GM13977 (cell line): ENCODE results near the gene BSG.

Experiments
- DNase-seq: peaks from one replicate; pipeline ENCODE4 v3.0.0; 2012; ENCODE audit warnings: low spot score
- in situ Hi-C: fragments of 300-500 bp; cut with MboI; formaldehyde crosslinking; loops from one replicate; pipeline ENCODE4 v1.12.0; 2022; ENCODE audit warnings: low sequenced_read_pairs, low pct_unique_long_range_greater_than_20kb, mixed read lengths, inconsistent platforms; ENCODE audit not compliant: unreplicated experiment
- TF ChIP-seq, protein P1 (sequence below): IDR thresholded peaks from 2 replicates; pipeline ENCODE4 v1.5.1; 2012; ENCODE audit warnings: mild to moderate bottlenecking, control low read depth; ENCODE audit not compliant: insufficient read depth; ENCODE audit errors: extremely low read depth, missing control alignments

BSG gene

DNA sequence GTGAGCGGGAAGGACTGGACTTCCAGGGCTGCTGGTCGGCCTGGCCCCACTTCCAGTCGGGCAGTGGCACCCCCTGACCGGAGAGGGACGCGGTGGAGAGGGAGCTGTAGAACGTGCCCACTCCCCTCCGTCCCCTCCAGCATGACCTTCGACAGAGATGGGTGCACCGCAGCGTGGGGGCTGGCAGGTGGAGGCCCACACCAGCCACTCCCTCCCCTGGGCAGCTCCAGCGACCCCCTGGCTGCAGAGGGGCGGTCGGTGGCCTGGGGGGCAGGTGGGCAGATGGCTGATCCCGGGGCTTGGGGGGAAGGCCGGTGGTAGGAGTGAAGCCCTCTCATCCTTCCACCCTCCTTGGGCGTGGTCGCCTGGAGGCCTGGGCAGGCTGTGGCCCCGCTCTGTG, 19.7 kb downstream of the BSG start:
- DNase-seq, result no peak
- in situ Hi-C loops, result loop anchor here (25.0 kb wide), 1 partner anchor 145 kb away; no protein-coding TSS in a partner anchor
- TF ChIP-seq, protein P1, sequence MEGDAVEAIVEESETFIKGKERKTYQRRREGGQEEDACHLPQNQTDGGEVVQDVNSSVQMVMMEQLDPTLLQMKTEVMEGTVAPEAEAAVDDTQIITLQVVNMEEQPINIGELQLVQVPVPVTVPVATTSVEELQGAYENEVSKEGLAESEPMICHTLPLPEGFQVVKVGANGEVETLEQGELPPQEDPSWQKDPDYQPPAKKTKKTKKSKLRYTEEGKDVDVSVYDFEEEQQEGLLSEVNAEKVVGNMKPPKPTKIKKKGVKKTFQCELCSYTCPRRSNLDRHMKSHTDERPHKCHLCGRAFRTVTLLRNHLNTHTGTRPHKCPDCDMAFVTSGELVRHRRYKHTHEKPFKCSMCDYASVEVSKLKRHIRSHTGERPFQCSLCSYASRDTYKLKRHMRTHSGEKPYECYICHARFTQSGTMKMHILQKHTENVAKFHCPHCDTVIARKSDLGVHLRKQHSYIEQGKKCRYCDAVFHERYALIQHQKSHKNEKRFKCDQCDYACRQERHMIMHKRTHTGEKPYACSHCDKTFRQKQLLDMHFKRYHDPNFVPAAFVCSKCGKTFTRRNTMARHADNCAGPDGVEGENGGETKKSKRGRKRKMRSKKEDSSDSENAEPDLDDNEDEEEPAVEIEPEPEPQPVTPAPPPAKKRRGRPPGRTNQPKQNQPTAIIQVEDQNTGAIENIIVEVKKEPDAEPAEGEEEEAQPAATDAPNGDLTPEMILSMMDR, result no peak

DNA sequence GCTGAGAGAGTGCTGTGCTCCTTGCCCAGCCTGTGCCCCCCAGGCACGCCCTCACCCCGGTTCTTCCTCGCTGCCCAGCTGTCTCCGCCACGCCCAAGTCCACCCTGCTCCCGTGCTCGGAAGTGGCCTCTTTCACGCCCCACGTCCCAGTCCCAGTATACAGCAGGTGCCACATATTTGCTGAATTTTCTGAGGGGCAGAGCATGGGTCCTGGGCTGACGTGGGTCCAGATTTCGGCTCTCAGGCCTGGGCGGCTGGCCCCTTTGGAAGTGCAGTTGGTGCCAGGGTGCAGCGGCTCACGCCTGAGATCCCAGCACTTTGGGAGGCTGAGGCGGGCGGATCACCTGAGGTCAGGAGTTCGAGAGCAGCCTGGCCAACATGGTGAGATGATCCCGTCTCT, 20.7 kb downstream of the BSG start:
- in situ Hi-C loops, result loop anchor here (25.0 kb wide), 1 partner anchor 144 kb away; no protein-coding TSS in a partner anchor
- TF ChIP-seq, protein P1, result no peak
- DNase-seq, result no peak

DNA sequence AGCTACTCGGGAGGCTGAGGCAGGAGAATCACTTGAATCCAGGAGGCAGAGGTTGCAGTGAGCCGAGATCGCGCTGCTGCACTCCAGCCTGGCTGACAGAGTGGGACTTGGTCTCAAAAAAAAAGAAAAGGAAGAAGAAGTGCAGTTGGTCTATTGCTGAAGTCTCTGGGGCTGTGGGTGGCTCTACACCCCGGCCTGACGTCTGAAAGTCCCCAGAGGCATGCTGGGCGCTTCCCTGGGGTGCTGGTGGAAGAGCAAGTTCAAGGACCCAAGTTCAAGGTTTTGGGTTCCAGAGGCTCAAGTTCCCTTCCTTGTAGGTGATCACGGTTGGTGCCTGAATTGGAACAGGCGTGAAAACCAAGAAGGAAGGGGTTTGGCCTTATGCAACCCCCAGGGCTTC, 21.1 kb downstream of the BSG start:
- in situ Hi-C loops, result loop anchor here (25.0 kb wide), 1 partner anchor 144 kb away; no protein-coding TSS in a partner anchor
- TF ChIP-seq, protein P1, result no peak
- no peak for DNase-seq

DNA sequence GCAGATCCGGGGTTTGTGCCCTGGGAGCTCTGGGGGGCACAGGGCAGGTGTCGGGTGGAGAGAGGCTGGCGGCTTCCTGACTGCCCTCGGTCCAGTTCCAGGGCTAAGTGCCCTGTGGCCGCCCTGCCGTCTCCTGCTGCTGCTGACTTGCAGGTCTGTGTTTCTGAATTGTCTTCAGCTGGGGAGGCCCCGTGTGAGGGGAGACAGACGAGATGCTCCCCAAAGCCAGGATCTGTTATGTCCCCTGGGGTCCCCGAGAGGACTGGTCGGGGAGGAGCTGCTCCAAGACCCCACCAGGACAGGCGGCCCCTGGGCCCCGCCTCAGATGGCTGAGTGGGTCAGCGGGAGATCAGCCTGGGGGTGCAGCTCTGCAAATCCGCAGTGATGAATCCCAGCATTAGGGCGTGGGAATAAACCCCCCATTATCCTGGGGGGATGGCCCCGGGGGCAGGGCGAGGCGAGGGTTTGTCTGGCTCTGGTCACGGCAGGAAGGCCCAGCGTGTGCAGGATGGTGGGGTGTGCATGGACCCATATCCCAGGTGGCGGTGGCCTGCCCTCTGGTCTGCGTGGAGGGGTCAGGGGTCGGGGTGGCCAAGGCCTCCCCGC, 22.0 kb downstream of the BSG start:
- no peak for DNase-seq
- TF ChIP-seq, protein P1, result no peak
- in situ Hi-C loops, result loop anchor here (25.0 kb wide), 1 partner anchor 143 kb away; no protein-coding TSS in a partner anchor

DNA sequence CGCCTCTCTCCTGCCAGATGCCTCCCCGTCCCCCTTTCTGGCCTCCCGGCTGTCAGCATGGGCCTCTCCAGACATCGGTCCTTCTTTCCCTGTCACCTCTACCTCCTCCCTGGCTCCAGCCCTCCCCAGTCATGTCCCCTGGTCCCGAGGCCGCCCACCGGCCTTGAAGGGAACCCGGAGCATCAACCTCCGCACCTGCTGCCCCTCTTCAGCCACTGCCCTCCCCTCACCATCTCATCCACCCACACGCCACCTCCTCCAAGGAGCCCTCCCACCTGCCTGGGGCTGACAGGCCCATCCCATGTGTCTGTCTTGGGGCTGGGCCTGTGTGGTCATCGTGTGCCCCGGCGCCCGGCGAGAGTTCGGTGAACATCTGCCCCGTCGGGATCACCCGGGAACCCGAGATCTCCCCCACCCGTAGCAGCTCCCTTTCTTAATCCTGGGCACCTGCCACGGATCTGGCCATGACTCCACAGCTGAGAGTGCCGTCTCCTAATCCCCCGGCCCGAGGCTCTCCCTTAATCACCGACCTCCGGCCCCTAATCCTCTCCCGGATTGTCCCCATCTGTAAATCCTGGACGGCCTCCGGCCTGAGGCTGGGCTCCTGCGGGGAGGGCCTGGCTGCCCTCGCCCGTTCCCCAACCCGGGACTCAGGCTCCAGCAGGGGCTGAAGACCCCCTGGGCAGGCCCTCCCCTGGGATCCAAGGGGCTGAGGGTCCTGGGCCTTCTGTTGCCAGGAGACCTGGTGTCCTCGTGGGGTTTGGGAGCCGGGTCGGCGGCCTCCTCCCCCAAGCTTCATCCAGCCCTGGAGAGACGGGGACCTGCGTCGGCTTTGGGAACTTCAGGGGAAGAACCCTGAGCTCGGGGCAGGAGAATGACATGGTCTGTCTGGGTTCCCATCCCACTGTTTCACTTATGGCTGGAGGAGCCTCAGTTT, 23.2 kb downstream of the BSG start:
- DNase-seq, result no peak
- in situ Hi-C loops, result loop anchor here (25.0 kb wide), 1 partner anchor 142 kb away; no protein-coding TSS in a partner anchor
- TF ChIP-seq, protein P1, result no peak

DNA sequence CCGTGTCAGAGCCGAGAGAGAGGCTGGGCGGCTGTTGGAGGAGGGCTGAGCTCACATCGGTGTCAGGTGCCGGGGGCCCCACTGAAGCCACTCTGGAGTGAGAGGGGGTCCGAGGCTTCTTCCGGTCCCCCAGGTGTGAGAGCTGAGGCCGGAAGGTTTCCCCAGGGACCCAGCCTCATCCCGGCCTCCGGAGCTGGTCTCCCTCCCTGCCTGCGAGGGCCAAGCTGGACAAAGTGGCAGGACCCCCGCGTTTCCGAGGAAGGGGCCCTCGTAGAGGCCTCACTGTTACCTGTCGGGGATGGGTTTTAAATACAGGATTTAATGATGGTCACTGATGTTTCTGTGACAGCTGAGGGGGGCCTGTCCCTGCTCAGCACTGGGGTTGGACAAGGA, 23.9 kb downstream of the BSG start:
- TF ChIP-seq, protein P1, result no peak
- in situ Hi-C loops, result loop anchor here (25.0 kb wide), 1 partner anchor 141 kb away; no protein-coding TSS in a partner anchor
- no peak for DNase-seq
